ENCODE data around the gene SELENOM.

GRCh38 chr22:31083923-31084810 lies 23.2 kb downstream of the SELENOM start:
- TF ChIP-seq ZNF219 (CRISPR knock-in tag; IDR thresholded peaks at IDR 0.05; ENCODE audit: borderline replicate concordance) (no peak), CTCF (IDR thresholded peaks at IDR 0.05) (no peak)
- TF ChIP-seq, protein P1, sequence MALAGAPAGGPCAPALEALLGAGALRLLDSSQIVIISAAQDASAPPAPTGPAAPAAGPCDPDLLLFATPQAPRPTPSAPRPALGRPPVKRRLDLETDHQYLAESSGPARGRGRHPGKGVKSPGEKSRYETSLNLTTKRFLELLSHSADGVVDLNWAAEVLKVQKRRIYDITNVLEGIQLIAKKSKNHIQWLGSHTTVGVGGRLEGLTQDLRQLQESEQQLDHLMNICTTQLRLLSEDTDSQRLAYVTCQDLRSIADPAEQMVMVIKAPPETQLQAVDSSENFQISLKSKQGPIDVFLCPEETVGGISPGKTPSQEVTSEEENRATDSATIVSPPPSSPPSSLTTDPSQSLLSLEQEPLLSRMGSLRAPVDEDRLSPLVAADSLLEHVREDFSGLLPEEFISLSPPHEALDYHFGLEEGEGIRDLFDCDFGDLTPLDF (CRISPR knock-in tag; IDR thresholded peaks at IDR 0.05): no peak
